C4-2B (cell line): ENCODE data around the gene EOGT.

ENCODE experiments used
- ZFX ChIP-seq: fragments of 450-650 bp; IDR thresholded peaks from 2 replicates; pipeline ENCODE4 v1.6.1; 2017
- TF ChIP-seq, protein P1 (sequence below): fragments of 450-650 bp; conservative IDR thresholded peaks from 2 replicates; pipeline ENCODE4 v1.5.1; 2017; ENCODE audit warnings: mild to moderate bottlenecking

DNA sequence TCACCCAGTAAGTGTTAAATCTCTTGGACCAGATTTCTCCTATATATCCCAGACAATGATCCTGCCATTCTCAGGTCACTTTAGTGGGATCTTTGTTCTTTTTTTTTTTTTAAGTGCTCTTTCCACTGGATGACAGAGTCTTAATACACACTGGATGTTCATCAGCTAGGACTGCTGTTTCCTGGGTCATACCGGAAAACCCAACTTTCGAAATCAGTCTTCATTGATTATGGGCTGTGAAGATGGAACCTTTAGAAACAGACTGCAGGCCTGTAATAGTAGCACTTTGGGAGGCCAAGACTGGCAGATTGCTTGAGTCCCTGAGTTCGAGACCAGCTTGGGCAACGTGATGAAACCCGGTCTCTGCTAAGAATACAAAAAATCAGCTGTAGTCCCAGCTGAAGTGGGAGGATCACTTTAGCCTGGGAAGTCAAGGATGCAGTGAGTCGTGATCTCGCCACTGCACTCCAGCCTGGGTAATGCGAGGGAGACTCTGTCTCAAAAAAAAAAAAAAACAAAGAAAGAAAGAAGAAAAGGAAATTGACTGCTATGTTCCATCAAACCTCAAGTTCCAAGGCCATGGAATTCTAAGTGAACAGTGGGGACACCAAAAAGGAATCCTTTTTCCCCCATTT lies 2.3 kb downstream of the EOGT start:
- TF ChIP-seq ZFX: no peak
- TF ChIP-seq, protein P1, sequence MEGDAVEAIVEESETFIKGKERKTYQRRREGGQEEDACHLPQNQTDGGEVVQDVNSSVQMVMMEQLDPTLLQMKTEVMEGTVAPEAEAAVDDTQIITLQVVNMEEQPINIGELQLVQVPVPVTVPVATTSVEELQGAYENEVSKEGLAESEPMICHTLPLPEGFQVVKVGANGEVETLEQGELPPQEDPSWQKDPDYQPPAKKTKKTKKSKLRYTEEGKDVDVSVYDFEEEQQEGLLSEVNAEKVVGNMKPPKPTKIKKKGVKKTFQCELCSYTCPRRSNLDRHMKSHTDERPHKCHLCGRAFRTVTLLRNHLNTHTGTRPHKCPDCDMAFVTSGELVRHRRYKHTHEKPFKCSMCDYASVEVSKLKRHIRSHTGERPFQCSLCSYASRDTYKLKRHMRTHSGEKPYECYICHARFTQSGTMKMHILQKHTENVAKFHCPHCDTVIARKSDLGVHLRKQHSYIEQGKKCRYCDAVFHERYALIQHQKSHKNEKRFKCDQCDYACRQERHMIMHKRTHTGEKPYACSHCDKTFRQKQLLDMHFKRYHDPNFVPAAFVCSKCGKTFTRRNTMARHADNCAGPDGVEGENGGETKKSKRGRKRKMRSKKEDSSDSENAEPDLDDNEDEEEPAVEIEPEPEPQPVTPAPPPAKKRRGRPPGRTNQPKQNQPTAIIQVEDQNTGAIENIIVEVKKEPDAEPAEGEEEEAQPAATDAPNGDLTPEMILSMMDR: no peak
